ENCODE data around the gene AMBRA1. TPM values are rescaled to one million over a fixed set of nuclear protein-coding genes. Genes with fewer than 3 reads are reported as not detected.
"Not testable (repeated sequence)": the region's sequence is repeated elsewhere in the genome, so short reads cannot be mapped to it uniquely, and the experiment has no call there.

Gene AMBRA1
- total RNA-seq, 4 donors from 2014 or later, result 20.2 to 31.3 (median 25.9) TPM

GRCh38 chr11:46523290-46523689, 70.5 kb downstream of the AMBRA1 start:
- Histone ChIP-seq H3K27ac (no peak overlapping the region), H3K4me3 (no peak overlapping the region), H3K4me1 (peaks cover 0 to 9% (median 0%) of the 10 kb centered on the region in 3 donors), H3K27me3 (no peaks in the 10 kb centered on the region), H3K9me3 (no peaks in the 10 kb centered on the region), H3K36me3 (no peaks in the 10 kb centered on the region)
- no peak for DNase-seq
- no peak for TF ChIP-seq POLR2A (IDR thresholded peaks at IDR 0.05)
- TF ChIP-seq, protein P1, sequence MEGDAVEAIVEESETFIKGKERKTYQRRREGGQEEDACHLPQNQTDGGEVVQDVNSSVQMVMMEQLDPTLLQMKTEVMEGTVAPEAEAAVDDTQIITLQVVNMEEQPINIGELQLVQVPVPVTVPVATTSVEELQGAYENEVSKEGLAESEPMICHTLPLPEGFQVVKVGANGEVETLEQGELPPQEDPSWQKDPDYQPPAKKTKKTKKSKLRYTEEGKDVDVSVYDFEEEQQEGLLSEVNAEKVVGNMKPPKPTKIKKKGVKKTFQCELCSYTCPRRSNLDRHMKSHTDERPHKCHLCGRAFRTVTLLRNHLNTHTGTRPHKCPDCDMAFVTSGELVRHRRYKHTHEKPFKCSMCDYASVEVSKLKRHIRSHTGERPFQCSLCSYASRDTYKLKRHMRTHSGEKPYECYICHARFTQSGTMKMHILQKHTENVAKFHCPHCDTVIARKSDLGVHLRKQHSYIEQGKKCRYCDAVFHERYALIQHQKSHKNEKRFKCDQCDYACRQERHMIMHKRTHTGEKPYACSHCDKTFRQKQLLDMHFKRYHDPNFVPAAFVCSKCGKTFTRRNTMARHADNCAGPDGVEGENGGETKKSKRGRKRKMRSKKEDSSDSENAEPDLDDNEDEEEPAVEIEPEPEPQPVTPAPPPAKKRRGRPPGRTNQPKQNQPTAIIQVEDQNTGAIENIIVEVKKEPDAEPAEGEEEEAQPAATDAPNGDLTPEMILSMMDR (IDR thresholded peaks at IDR 0.05), result no peak
- WGBS, 2 donors, result 77 to 85% methylated on average over 6 of the region's 6 CpGs
- intact Hi-C loops (cut with DNase I), result no loop called here

- no peaks in the 10 kb centered on the region for H3K9me3 ChIP-seq
- no peak for DNase-seq
- H3K36me3 ChIP-seq, result no peaks in the 10 kb centered on the region
- H3K4me1 ChIP-seq, result peaks cover 0 to 9% (median 0%) of the 10 kb centered on the region in 3 donors
- intact Hi-C loops (cut with DNase I), result no loop called here
- H3K27me3 ChIP-seq, result no peaks in the 10 kb centered on the region
- 81 to 83% methylated on average over 5 of the region's 5 CpGs for WGBS, 2 donors
- H3K4me3 ChIP-seq, result no peak overlapping the region
- no peak overlapping the region for H3K27ac ChIP-seq
- TF ChIP-seq, protein P1 (IDR thresholded peaks at IDR 0.05), result no peak
- no peak for TF ChIP-seq POLR2A (IDR thresholded peaks at IDR 0.05)
Measured at GRCh38 chr11:46522682-46523281, 71.0 kb downstream of the AMBRA1 start.

DNA sequence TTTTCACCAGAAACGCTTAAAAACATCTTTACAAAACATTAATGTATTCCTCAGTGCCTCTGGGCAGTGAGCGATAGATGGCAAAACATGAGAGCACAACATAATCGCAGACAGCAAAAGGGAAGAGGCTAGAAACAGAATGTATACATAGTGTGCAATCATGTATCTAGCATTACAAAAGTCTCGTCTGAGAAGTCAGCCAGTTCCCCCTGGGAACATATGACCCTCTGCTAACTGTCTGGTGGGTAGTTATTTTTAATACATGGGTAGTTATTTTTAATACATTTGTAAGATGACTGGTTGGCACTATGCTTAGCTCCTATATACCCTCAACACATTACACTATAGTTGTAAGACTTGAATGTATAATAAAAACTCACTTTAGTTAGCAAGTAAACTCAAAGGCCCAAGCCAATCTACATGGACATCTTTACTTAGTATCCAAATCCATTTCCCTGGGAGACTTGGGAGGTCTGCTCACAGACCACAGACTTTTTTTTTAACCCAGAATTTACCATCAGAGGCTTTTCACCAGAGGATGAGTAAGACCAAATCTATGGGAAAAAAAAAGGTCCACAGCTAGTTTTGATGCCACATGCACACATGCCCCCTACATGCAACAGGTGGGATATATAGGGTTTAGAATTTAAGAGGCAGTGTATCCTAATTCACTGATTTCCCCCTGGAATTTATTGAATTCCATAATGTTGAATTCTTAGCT, 71.7 kb downstream of the AMBRA1 start:
- WGBS, 2 donors, result 64 to 77% methylated on average over 4 of the region's 4 CpGs
- H3K36me3 ChIP-seq, result no peaks in the 10 kb centered on the region

DNA sequence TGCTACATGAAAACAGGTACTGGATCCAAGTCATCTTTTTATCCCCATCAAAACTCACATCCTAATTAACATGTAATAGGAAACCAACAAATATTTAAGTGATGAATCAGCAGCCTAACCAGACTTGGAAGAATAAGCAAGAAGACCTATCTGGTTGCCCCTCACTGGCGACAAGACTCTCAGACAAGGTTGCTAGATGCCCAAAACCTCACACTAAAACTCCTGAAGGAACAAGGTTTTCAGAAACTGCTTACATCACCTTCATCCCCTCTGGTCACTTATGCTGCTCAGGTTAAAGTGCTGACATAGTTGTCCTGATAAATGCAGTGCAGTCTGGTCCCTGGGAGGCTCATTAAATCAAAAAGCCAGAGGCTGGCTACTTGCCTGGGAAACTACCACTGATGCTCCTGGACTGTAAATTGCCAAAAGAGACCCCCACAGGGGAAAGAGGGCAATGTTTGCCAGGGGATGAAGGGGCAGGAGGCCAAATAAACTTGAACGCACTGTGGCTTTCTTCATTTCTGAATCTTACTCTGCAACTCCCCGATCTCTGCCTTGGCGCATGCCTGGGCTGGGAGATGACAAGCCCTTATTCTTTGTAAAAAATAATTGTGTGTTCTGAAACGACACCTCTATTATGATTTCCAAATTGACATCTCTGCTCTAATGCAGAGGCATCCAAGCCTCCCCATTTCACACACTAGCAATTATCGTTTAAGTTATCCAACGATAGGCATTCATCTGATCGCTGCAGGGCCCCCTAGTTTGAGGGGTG, 72.7 kb downstream of the AMBRA1 start:
- no peaks in the 10 kb centered on the region for H3K27me3 ChIP-seq
- no peak for TF ChIP-seq POLR2A (IDR thresholded peaks at IDR 0.05)
- TF ChIP-seq, protein P1 (IDR thresholded peaks at IDR 0.05), result no peak
- no peak for DNase-seq
- H3K4me1 ChIP-seq, result peaks cover 0 to 9% (median 0%) of the 10 kb centered on the region in 3 donors
- intact Hi-C loops (cut with DNase I), result no loop called here
- H3K4me3 ChIP-seq, result no peak overlapping the region
- H3K27ac ChIP-seq, result no peak overlapping the region
- H3K36me3 ChIP-seq, result no peaks in the 10 kb centered on the region
- 47 to 81% methylated on average over 8 of the region's 8 CpGs for WGBS, 2 donors
- H3K9me3 ChIP-seq, result no peaks in the 10 kb centered on the region

More for the DNA sequence above, 71.7 kb downstream of the AMBRA1 start:
- Histone ChIP-seq H3K4me3 (no peak overlapping the region), H3K27ac (no peak overlapping the region), H3K27me3 (no peaks in the 10 kb centered on the region), H3K9me3 (no peaks in the 10 kb centered on the region), H3K4me1 (peaks cover 0 to 9% (median 0%) of the 10 kb centered on the region in 3 donors)
- intact Hi-C loops (cut with DNase I), result no loop called here
- DNase-seq, result no peak
- TF ChIP-seq, protein P1 (IDR thresholded peaks at IDR 0.05), result no peak
- no peak for TF ChIP-seq POLR2A (IDR thresholded peaks at IDR 0.05)

GRCh38 chr11:46519351-46519750, 74.5 kb downstream of the AMBRA1 start:
- intact Hi-C loops (cut with DNase I), result no loop called here
- Histone ChIP-seq H3K4me3 (no peak overlapping the region), H3K4me1 (peaks cover 0 to 23% (median 0%) of the 10 kb centered on the region in 3 donors), H3K36me3 (peaks cover 0 to 4% (median 0%) of the 10 kb centered on the region in 3 donors), H3K27ac (no peak overlapping the region), H3K27me3 (no peaks in the 10 kb centered on the region), H3K9me3 (no peaks in the 10 kb centered on the region)
- no peak for TF ChIP-seq POLR2A (IDR thresholded peaks at IDR 0.05)
- TF ChIP-seq, protein P1 (IDR thresholded peaks at IDR 0.05), result no peak
- DNase-seq, result no peak
- 86 to 90% methylated on average over 3 of the region's 3 CpGs for WGBS, 2 donors

GRCh38 chr11:46518928-46519327, 74.9 kb downstream of the AMBRA1 start:
- H3K27ac ChIP-seq; H3K27me3 ChIP-seq; DNase-seq; H3K9me3 ChIP-seq; intact Hi-C loops (cut with DNase I); H3K36me3 ChIP-seq; H3K4me3 ChIP-seq: not testable (repeated sequence)
- 86 to 94% methylated on average over 6 to 7 of the region's 7 CpGs for WGBS, 2 donors
- H3K4me1 ChIP-seq, result peaks cover 0 to 27% (median 0%) of the 10 kb centered on the region in 3 donors
